Esophagus squamous epithelium (tissue), 4 donors: ENCODE results near the gene APOBEC2.

ENCODE experiments used
- CTCF ChIP-seq, 6 experiments: fragments of 450-650 bp in 4 of 6; fragments of 200-600 bp in 2 of 6; sonication (generic) in 2 of 6; IDR thresholded peaks; one replicate each; pipeline ENCODE4 v1.5.1; 2016 to 2019; ENCODE audit warnings: antibody characterized with exemption in 6 of 6, mild to moderate bottlenecking in 4 of 6, moderate library complexity in 4 of 6
- POLR2A ChIP-seq, 4 donors: fragments of 450-650 bp; IDR thresholded peaks; one replicate each; pipeline ENCODE4 v1.6.1; 2017; ENCODE audit warnings: antibody characterized with exemption in 4 of 4, mild to moderate bottlenecking in 4 of 4, moderate library complexity in 3 of 4

DNA sequence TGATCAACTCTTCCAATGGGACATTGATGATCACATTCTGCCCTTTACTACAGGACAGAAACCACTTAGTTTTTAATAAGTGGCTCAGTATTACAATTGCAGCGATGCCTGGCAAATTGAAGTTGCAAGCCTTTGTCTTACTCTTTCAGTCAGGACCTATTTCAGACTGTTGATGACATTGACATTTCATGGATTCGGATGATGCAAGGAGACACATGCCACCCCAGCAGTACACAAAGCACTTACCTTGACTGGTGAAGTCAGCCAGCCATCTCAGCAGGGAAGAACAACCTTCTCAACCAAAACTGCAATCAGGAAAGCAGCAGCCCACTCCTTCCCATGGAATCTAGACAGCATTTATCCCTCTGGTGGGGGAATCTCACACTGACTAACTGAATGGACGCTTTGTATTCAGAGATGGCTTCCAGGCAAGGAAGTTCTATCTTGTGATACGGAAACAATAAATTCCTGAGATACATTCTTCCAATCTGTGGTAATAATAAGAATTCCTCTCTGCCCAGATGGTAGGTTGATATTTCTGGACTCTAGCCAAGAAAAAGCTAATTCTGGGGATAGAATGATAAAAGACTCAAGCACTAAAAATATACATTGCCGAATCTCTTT lies 44.6 kb downstream of the APOBEC2 start:
- no peak for TF ChIP-seq CTCF (IDR thresholded peaks at IDR 0.05)
- no peak for TF ChIP-seq POLR2A (IDR thresholded peaks at IDR 0.05)
